ENCODE data around the gene RABGAP1L.

Gene RABGAP1L

GRCh38 chr1:174746024-174746808 lies 586.9 kb downstream of the RABGAP1L start:
- DNase-seq (ENCODE audit: low read depth in 2 of 2), result no peak

DNA sequence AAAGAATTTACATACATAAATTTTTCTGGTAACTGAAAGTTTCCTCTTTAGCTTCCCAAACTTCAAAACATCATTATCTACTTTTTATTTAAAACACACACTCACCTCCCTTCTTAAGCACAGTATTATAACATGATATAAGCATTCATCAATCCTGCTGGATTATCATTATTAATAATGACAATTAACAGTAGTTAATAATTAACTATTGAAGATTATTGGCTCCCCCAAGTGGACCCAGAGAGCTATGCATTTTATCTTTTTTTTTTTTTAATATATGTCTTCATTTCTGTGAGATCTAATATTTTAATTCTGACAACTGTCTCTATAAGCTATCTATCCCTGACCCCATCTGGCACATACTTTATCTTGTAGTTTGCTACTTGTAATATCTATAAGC lies 588.3 kb downstream of the RABGAP1L start:
- DNase-seq (ENCODE audit: low read depth in 2 of 2), result no peak

- no peak for DNase-seq (ENCODE audit: low read depth in 2 of 2)
Observed at GRCh38 chr1:174748586-174748985, 589.3 kb downstream of the RABGAP1L start.

DNA sequence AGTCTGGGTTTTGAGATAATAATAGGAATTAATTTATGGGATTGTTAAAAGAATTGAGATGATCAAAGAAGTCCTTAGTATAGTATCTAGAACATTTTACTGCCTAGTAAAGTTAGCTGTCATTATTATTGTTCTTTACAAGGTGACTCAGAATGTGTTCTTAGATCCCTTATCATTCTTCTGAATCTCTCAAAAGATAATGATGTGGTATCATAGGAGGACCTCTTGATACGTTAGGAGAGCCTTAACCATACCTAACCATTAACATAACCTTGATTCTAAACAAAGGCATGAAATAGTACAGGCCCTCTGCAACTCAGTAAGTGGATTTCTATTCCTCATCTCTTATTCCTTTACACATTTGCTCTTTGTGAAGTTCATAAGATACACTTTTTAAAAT lies 593.8 kb downstream of the RABGAP1L start:
- no peak for DNase-seq (ENCODE audit: low read depth in 2 of 2)

DNA sequence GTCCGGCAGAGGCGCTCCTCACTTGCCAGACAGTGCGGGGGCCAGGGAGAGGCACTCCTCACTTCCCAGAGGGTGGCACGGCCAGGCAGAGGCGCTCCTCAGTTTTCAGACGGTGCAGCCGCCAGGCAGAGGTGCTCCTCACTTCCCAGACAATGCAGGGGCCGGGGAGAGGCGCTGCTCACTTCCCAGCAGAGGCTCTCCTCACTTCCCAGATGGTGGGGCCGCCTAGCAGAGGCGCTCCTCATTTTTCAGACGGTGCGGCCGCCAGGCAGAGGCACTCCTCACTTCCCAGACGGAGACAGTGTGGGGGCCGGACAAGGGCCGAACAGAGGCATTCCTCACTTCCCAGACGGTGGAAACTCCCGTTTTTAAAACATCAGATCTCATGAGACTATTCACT lies 602.0 kb downstream of the RABGAP1L start:
- DNase-seq (ENCODE audit: low read depth in 2 of 2), result no peak

GRCh38 chr1:174761901-174762585 lies 602.7 kb downstream of the RABGAP1L start:
- DNase-seq (ENCODE audit: low read depth in 2 of 2), result no peak

GRCh38 chr1:174764191-174764590 lies 604.9 kb downstream of the RABGAP1L start:
- no peak for DNase-seq (ENCODE audit: low read depth in 2 of 2)

DNA sequence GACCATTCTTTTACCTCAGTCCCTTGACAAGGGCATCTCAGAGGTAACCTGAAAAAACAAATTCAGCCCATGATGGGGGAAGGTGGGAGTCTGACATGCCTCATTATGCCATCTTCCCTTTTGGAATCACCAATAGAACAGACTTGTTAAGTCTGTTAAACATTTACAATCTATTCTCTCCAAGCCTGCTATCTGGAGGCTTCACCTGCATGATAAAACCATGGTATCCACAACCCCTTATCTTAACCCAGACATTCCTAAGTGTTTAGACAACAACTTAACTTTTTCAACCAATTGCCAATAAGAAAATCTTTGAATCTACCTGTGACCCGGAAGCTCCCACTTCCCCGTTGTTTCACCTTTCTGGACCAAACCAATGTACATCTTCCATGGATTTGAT lies 607.4 kb downstream of the RABGAP1L start:
- no peak for DNase-seq (ENCODE audit: low read depth in 2 of 2)

DNA sequence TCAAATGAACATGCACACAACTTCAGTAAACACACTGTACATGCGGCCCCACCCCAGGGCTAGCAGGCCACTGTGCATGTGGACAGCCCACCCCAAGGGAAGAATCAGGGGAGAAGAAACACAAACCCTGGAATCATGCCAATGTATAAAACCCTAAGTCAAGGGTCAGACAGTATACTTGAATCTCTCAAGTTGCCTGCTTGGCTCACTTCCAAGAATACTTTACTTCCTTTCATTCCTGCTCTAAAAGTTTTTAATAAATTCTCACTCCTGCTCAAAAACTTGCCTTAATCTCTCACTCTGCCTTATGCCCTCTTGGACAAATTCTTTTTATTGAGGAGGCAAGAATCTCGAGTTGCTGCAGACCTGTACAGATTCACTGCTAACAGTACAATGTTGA lies 609.2 kb downstream of the RABGAP1L start:
- DNase-seq (ENCODE audit: low read depth in 2 of 2), result no peak

GRCh38 chr1:174768949-174769348 lies 609.6 kb downstream of the RABGAP1L start:
- no peak for DNase-seq (ENCODE audit: low read depth in 2 of 2)

DNA sequence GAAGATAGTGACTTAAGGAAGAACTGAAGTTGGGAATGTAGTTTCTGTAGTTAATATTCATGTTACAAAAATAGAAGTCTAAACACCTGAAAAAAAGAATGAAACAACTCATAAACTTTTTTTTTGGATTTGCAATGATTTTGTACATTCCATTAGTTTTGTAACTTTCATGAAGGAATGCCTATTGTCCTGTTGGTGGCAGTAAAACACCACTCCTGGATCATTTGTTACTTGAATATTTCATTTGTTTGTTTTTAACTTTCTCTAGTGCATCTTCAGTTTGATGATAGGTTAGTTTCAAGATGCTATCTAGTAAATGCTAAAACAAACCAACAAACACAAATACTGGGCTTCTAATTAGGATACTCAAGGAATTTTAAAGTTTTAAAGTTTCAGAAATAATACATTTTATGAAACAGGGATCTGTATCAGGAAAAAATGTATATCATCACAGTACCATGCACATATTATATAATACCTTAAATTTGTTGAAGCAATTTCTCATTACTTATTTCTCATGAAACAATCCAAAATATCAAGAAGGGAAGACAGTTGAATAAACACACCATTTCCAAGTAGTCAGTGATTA lies 610.7 kb downstream of the RABGAP1L start:
- DNase-seq (ENCODE audit: low read depth in 2 of 2), result no peak

DNA sequence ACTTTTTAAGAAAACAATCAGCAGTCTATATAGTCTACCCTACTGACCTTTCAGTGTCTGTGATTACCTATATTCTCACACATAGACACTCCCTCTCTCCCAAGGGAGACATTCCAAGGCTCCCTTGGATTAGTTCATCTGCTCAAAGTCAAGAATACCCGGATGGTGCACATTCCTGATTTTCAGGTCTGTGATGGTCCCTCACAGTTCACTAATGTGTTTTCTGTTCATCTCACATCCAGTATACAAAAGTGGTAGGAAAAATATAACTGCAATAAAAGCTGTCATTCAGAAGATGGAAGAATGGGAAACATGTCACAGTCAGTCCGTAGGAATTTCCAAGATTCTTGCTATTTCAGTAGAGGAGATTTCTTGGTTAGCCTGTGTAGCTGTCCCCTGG lies 616.3 kb downstream of the RABGAP1L start:
- DNase-seq (ENCODE audit: low read depth in 2 of 2), result no peak

DNA sequence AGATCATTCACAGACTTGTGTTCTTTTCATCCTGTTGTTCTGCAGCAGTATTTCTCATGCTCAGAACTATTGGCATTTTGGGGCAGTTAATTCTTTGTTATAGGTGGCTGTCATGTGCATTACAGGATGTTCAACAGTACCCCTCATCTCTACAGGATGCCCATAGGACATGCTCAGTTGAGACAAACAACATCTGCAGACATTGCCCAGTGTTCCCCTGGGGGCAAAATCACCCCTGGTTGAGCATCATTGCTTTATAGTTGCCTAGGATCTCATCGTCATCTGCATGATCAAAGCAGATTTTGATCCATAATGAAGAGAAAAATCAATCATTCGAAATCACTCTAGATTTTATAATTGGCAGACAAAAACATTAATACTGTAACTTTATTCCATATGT lies 617.9 kb downstream of the RABGAP1L start:
- DNase-seq (ENCODE audit: low read depth in 2 of 2), result no peak

DNA sequence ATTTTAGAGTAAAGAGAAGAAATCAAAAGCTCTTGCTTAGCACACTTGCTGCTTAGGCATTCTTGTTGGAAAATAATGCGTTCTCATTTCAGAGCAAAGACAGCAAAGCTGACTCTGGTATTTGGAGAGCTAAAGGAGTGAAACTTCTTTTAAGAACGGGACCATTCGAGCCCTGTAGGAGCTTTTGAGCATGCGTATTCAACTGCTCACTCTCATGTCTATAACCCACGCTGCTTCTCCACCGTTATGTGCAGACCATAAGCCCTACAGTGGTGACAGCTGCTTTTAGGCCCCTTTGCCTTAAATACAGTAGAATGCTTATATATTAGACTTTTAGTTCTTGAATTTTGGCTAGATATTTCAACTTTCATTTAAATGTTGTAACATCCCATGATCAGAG lies 626.2 kb downstream of the RABGAP1L start:
- no peak for DNase-seq (ENCODE audit: low read depth in 2 of 2)

- no peak for DNase-seq (ENCODE audit: low read depth in 2 of 2)
Observed at GRCh38 chr1:174786358-174786757, 627.0 kb downstream of the RABGAP1L start.

DNA sequence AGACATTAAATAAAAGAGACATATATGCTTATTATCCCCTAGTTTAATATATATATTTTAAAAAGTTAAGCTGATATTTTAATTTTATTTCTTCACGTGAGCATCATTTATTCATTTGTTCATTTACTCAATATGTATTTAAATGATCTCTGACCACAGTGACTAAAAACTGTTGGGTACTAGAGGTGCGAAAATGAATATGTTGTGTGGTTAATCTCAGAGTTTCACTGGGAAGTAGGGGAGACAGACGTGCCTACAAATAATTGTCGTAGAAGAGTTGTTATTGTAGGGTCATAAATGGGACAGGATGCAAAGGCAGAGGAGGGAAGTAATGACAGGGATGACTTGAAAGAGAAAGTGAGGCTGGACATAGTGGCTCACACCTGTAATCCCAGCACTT lies 627.4 kb downstream of the RABGAP1L start:
- DNase-seq (ENCODE audit: low read depth in 2 of 2), result no peak

DNA sequence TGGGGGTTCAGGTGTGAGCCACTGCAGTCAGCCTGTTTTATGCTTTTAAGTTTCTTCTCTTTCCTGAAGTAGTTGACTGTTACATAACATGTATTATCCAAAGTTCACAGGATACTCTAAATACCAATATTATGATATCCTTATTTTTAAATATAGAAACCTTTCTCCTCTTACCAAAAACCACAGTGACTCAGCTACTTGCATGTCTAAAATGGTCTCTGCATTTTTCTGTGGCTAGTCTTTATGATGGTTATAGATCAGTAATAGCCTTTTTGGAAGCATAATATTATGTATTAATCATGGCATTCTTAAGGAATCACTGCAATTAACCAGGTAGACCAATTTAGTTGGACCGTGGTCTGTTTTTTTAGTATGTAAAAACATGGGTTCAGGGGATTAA lies 629.7 kb downstream of the RABGAP1L start:
- DNase-seq (ENCODE audit: low read depth in 2 of 2), result no peak

DNA sequence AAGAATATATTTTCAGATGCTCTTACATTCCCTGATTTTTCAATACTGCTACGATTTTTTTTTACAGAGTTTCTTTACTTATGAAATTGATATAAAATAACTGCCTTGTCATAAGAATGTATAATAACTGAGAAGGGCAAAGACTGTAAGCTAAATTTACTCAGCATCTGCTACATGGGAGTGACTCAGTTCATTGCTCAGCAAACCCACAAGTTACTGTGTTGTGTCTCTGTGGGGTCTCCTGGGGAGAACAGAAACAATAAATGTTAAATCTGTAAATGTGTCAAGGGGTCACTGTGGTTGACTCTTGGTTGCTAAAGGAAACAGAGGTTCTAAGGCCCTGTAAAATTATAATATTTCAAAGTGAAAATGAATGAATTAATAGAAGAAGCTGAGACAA lies 630.1 kb downstream of the RABGAP1L start:
- no peak for DNase-seq (ENCODE audit: low read depth in 2 of 2)

DNA sequence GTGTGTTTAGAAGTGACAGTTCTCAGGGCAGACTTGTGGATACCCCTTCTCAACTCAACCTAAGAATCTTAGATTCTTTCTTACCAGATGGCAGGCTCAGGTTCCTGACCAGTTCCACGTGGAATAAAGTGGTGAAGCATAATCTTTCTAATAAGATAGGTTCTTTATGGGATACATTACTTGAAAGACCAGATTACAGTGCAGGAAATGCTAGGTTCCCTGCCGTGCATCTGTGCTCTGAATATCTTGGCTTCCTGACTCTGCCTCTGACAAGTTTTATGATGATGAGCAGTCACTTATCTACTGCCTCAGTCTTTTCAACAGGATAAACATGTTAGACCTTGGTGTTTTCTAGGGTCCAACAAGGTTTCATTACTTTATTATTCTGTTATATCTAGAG lies 632.5 kb downstream of the RABGAP1L start:
- DNase-seq (ENCODE audit: low read depth in 2 of 2), result no peak

GRCh38 chr1:174794861-174795260 lies 635.5 kb downstream of the RABGAP1L start:
- no peak for DNase-seq (ENCODE audit: low read depth in 2 of 2)

DNA sequence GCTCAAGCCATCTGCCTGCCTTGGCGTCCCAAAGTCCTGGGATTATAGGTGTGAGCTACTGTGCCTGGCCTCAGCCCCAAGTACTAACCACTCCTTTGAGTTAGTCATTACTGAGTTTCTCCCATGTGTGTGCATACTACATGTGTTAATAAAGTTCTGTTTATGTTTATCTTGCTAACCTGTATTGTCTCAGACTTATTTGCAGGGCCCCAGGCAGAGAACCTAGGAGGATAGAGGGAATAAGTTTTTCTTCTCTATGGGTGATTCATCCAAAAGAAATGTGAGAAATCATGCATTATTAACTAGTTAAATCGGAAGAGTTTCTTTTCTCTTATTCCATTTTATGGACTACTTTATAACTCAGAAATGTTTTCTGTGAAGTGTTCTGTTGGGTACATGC lies 636.5 kb downstream of the RABGAP1L start:
- no peak for DNase-seq (ENCODE audit: low read depth in 2 of 2)

DNA sequence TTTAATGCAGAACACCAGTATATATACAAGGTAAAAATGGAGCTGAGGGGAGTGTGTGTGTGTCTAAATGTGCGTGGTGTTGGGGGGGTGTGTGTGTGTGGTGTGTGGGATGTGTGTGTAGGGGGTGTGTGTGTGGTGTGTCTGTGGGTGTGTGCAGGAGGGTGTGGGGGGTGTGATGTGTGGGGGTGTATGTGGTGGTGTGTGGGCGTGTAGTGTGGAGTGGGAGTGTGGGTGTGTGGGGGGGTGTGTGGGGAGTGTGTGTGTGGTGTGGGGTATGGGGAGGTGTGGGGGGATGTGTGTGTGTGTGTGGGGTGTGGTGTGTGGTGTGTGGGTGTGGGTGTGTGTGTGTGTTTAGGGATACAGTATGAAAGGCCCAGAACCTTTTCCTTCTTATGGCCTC lies 638.1 kb downstream of the RABGAP1L start:
- no peak for DNase-seq (ENCODE audit: low read depth in 2 of 2)

DNA sequence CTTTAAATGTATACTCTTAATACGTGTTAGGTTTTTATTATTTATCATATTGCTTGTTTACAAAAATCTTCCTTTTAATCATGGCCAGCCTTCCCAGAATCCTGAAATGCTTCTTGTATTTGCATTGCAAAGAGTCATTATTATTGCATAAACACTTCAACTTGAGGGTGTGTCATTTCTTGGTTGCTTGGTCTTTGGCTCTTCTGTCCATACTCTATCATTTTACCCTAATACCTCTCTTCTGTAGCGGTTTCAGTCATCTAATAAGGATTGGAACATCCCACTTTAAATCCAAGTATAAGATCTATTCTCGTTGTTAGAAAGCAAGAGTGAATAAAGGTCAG lies 639.8 kb downstream of the RABGAP1L start:
- no peak for DNase-seq (ENCODE audit: low read depth in 2 of 2)

Data from stimulated activated CD4-positive, alpha-beta T cell treated with anti-CD3 and anti-CD28 coated beads, Interleukin-4, amount 100 ng/mL, for 48 hours (primary cell).